Measurements from ENCODE around the gene TRPC4AP.

GRCh38 chr20:34954904-34955230, 137.7 kb downstream of the TRPC4AP start:
- TF ChIP-seq TAF1 (IDR thresholded peaks at IDR 0.05; ENCODE audit: borderline replicate concordance, insufficient read depth, low read length) (no peak), POLR2AphosphoS5 (IDR thresholded peaks at IDR 0.05; ENCODE audit: low read depth, low read length) (no peak), REST (IDR thresholded peaks at IDR 0.05; ENCODE audit: insufficient read depth in 1 of 2, low read depth in 2 of 2, low read length in 2 of 2) (no peak)

Measured in PFSK-1 (cell line).